ENCODE results near the gene LTBP1.

LTBP1 gene

DNA sequence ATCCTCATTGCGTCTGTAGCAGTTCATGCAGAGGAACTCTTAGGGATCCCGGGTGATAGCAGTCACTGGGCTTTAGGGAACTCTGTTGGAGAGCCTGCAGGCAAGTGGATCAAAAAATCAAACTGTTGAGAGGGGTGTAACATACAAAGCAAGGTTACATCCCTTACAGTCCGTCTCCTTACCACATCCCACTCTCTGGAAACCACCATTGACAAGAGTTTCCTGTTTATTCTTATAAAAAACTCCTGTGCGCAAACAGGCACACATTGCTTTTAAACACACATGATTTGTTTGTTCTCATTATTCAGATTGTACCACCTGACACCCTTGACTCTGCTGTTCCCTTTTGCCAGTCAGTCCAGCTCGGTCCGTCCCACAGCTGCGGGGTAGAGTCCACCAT, 137.7 kb downstream of the LTBP1 start:
- FAIRE-seq = no peak

DNA sequence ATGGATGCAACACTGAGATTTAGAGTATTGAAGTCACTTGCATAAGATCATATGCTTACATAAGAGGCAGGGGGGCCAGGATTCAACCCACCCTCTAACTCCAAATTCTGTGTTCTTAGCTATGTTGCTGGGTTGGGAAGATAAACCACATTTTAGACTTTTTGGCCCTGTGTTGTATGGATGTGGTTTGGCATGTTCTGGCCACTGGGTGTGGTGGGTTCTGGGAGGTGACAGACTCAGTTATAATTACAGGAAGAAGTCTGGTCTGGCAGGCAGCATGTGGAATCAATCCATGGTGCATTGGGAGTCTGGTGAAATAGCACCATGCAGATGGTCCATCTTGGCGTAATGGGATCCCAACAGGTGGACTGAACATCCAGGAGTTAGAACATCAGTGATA, 138.9 kb downstream of the LTBP1 start:
- FAIRE-seq = no peak

DNA sequence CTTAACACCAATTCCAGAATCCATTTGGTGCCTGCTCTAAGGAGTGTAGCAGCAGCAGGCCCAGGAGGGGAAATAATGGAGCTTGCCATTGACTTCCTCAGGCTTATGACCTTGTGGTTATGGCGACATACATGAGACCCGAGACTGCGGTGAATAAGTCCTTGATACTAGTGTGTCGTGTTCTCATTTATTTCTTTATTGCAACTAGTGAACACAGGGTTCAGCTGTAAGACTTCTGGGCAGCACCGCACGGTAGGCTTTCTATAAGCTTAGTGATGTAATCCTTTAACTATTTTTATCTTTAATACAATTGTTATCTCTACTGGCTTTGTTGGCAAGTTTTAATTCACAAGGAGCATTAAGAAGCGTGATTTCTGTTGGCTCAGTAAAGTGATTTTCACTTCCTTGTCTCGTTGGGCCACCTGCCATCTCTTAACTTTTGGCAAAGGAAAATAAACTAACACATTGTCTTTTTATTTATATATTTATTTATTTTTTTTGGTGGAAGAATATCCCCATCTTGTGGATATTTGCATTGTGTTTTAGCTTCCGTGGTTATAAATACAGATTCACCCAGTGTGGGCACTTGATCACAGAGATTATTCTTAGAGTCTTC, 139.8 kb downstream of the LTBP1 start:
- FAIRE-seq = no peak

DNA sequence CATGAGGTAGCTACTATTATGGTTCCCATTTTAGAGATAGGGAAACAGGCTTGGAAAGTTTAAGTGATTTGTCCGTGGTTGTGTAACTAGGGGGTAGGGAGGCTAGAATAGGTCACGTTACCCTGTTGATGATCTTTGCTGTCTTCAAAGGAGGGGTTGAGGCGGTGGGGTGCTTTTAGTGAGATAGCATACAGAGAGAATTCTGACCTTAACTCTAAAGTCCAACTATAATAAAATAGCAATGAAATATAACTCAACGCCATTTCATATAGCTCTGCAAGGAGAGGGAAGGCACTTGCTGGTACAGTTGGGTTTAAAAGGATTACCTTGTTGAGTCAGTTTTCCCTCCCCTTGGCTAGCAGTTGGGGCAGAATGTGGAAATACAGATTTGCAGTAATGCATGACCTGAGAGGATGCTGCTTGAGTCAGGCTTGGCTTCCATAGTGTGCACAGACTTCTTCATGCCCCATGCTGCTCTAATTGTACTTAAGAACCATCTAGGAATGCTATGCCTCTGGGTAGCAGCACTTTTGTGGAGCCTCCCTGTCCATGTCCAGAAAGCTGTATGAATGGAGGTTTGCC, 143.9 kb downstream of the LTBP1 start:
- FAIRE-seq = no peak

DNA sequence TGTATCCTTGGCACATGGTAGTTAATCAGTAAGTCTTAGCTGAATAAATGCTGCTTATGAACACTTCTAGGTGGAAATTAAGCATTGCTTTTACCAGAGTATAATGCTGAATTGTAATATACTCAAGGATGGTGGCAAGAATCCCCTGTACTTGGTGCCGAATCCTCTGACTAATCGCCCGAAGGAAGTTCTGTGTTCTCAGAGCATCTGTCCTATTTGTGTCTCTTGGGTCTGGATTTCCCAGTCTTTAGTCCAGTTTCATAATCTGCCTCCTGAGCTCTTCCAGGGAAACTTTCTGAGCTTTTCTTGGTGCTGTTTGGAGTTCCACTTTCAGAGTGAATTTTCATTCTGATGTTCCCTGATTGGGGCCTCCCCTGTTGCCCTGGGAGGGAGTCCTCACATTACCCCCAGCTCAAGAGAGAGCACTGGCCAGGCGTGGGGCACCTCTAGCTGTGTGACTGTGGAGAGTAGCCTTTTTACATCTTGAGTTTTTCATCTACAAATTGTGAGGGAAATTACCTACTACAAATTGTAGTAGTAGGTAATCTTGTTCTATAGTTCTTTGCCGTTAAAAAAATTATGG, 144.9 kb downstream of the LTBP1 start:
- no peak for FAIRE-seq

DNA sequence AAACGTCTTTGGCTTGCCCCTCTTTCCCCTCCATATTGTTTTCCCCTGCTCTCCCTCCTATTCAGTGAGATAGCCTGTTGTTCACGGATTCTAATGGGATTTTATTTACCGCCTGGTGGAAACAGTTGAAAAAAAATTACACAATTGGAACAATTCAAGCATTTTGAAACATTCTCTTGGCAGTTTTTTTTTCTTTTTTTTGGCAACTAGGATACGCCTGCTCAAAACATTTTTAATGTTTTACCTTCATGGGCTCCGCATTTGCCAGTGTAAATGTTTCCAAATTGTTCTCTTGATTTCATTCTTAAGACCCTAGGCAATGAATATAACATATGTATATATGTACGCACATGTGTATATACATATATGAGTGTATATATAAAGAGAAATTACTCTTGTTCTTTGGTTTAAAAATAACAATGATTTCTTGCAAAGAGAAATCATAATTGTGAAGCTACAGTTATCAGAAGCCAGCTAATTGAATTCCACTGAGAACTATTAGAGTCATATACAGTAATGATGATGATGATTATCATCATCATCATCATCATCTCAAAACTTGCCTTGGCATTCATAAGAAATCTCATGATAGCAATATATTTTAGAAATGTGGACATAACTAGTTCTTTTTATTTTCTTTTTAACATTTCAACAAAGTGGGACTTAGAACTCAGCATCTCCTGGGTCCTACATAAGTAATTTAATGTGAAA, 146.7 kb downstream of the LTBP1 start:
- FAIRE-seq = no peak

DNA sequence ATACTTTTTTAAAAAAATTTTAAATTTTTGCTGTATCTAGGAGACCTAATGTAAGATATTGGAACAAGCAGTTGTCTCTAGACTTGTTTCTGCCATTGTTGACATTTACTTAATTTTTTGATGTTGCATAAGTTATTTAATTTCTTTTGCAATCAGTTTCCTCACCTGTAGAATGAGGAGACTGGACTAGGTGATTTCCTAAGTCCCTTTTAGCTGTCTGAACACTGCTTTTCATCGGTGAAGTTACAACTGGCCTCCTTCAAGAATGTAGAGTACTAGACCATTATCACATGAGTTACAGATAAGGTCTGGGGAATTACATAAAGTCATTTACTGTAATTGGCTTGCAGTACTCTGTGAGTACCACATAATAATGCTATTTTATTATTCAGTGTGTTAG, 147.6 kb downstream of the LTBP1 start:
- no peak for FAIRE-seq

DNA sequence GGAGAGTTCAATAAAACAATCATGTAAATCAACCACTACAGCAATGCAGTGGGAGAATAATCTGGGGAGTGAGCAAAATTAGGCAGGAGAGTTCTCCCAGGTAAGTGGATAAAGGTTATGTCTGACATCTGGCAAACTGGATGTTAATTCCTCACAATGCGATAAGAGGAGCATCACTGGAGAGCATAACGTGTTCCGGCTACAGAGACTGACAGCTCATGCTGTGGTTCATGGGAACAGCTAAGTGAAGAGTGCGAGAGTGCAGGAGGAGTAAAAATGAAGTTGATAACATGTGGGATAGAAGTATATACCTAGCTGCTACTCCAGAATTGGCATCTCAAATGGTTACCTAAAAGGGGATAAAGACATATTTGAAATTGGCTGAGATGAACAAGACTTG, 153.2 kb downstream of the LTBP1 start:
- FAIRE-seq = no peak

DNA sequence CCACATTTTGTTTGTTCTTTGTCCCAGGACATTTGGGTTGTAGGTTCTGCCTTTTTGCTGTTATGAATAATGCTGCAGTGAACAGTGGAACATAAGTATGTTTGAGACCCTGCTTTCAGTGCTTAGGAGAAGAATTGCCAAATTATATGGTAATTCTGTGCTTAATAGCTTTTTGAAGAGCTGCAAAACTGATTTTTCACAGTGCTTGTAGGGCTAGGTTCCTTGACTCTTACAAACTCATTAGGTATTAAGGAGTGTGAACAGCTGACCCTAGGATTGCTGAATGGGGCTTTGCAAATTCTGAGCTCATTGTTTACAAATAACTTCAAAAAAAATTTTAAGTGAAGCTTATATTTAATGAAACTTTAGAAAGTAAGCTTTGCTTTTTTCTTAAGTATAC, 154.2 kb downstream of the LTBP1 start:
- FAIRE-seq = no peak

DNA sequence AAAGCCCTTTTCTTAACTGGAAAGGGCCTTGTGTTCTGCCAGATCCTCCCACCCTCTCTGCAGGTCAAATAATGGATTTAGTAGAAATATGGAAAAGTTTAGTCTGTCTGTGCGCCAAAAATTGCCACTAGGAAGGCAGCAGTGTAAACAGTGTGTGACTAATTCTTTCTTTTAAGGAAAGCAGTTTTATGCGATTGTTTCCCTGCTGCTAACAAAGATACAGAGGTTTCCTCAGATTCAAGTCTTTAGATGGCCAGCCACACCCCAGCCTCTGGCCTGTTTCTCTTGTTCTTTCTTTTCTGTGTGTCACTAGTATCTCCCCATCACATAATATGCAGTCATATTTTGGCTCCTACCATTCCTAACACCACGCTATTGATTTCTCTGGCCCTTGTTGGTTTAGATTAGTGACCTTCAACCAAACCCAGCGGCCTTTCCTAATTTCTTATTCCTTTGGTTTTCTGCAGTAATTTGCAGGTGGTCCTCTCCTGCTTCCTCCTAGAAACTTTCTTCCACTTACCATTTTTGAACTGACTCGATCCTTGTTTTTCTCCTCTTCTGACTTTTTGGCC, 157.4 kb downstream of the LTBP1 start:
- no peak for FAIRE-seq

DNA sequence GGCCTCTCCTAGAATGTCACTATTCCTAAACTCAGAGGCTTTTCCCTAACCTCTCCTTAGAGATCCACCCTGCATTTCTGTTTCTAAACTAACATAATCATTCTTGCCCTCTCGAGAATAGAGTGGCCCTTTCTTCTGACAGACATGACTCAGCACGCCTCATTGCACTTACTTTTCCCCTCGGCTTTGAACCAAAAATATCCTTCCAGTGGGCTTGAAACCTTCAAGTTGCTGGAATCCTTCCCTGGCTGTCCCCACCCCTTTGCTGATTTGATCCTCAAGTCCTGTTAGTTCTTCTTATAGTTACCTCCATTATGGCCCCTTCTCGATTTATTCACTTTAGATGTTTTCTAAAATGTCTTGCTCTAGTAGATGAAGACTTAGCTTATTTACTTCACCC, 158.0 kb downstream of the LTBP1 start:
- FAIRE-seq = no peak

DNA sequence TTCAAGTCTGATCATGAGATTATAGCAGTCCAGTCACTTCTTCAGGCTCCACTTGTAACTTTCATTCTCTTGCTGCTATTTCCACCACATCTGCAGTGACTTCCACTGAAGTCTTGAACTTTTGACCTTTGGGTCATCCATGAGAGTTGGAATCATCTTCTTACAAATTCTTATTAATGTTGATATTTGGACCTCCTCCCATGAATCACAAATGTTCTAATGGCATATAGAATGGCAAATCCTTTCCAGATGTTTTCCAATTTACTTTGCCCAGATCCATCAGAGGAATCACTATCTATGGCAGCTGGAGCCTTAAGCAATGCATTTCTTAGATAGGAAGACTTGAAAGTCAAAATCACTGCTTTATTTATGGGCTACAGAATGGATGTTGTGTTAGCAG, 159.4 kb downstream of the LTBP1 start:
- no peak for FAIRE-seq

DNA sequence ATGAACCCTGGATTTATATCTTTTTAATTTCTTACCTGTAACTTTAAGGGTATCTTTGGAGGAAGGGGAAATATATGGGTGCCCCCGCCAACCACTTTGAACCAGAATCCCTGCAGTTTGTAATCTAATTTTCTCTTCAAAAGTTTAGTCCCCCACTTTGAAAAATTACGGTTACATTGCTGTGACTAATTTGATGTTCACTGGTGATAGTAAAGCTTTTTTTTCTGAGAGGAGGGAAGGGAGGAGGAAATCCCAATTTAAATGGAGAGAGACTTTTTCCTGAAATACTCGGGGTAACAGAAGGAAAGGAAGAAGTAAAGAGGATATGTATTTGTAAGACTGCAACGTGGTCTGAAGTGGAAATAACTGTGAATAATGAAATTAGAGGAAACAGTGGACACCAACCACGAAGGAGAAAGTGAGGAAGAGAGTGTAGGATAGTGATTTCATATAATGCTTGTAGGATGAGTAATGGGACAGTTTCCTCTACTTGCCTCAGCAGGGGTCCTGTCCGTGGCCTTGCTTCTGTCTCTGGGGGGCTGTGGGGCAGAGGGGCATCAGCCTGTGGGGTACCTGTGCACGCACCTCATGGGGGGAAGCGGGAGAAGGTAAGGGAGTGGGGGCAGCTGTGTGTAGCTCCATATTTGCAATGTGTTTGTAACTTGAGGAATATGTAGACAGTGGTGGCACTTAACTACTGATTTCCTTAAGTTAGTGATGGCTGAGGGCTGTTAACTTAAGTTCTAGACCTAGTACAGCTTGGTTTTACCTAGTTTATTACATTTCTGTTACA, 161.1 kb downstream of the LTBP1 start:
- no peak for FAIRE-seq

DNA sequence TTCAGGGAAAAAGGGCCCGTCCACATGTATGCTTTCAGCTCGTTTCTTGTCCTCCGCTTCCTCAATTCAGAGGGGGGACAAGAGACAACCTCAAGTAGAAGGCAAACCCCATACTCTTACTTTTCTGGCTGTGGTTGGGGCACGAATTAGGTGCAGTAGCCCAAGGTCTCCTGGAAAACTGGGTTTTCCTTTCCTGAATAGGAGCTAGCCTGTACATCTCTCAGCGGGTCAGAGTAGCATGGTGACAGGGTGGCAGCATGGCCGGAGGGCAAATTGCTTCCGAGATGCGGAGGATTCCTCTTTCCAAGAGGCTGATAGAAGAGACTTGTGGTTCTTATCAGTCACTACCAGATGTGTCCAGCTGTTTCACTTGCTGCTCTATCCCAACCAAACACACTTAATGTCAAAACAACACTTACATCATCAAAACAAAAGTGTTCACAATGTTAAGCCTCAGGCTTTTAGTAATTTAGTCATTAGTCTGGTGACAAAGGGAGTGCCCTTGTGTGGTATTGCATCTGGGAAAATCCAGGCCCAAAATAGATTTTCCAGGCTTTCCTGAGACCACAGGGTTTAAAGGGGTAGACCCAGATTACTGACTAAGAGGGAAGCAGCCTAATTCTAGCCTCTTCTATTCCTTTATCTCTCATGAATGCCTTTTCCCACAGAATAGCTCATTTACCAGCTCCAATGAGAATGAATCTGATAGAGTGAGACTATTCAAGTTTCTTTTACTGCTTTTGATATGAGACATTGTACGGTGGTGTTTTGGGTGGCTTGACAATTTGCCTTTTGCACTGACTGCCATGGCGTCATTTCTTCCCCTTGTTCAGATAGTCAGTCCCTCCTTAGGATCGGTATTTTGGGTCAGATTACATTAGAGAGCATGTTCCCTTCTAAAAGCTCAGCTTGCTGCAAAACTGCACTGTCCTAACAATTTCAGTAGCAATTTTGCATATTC, 162.0 kb downstream of the LTBP1 start:
- no peak for FAIRE-seq

DNA sequence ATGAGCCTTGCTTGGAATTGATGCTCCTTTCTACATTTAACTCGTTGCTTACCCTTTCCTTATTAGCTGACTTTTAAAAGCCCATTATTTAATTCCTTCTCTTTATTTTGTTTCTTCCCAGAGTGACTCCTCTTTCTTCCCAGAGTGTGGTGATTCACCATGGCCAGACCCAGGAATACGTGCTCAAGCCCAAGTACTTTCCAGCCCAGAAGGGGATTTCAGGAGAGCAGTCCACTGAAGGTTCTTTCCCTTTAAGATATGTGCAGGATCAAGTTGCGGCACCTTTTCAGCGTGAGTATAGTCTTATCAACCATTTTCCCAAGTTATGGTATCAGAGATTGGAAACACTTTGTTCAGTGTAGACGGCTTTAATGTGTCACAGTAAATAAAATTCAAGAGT, 163.7 kb downstream of the LTBP1 start:
- FAIRE-seq = no peak

DNA sequence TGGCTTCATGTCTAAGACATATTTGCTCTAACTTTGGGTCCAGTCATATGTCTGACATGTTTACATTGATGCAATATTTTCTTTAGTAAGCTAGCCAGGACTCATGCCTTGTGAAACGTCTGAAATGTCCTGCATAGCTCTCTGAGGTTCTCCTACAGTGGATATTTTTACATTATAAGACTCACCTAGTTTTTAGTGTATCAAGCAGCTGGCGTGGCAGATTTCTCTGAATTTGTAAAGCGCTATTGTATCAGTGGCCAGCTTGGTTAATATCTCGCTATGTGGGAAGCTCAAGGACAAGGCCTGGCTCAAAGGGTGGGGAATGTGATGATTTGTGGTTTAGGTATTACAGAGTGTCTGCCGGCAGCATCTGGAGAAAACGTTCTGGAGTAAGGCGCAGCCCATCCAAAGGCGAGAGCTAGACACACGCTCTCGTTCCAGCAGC, 164.3 kb downstream of the LTBP1 start:
- no peak for FAIRE-seq

DNA sequence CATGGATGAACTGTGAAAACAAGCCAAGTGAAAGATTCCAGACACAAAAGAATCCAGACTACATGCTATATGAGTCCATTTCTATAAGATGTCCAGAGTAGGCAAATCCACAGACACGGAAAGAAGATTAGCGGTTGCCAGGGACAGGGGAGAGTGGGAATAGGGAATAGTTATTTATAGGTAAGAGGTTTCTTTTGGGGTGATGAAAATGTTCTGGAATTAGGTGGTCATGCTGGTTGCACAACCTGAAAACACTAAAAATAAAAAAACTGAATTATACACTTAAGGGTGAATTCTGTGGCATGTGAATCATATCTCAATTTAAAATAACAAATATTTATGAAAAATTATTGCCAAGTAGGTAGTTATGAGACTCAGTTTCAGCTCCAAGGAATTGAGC, 168.4 kb downstream of the LTBP1 start:
- FAIRE-seq = no peak

DNA sequence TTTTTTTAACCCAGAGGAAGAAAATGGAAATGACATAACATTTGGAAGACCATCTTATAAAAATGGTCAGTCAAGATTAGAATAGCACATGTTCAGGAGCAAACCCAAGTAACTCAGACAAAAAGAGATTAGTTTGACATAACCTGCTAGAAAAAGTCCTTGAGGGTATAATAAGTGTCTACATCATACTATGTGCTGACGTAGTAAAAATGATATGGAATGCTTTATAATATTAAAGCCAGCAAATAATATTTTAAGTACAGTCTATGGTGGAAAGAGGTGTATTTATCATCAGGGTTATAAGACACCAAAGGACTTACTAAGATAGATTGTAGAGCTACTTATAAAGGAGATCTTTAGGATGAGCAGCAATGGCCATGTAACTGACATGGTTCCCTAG, 169.0 kb downstream of the LTBP1 start:
- no peak for FAIRE-seq

DNA sequence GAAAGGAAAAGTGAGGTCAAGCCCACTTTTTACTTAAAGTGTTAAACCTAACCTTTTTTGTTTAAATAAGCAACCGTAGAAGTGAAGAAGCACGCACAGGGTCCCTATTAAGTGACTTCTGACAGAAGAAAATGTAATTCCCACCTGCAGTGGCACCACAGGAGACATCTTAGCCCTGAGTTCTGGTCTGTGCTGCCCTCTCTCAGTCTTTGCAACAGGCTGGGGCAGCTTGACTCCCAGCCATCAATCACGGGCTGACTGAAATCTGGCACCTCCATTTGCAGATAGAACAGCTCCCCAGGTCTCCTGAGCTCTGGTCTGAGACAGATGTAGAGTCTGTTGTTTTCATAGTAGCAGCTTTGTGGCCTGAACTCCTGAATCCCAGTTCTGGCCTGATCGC, 170.0 kb downstream of the LTBP1 start:
- FAIRE-seq = no peak

DNA sequence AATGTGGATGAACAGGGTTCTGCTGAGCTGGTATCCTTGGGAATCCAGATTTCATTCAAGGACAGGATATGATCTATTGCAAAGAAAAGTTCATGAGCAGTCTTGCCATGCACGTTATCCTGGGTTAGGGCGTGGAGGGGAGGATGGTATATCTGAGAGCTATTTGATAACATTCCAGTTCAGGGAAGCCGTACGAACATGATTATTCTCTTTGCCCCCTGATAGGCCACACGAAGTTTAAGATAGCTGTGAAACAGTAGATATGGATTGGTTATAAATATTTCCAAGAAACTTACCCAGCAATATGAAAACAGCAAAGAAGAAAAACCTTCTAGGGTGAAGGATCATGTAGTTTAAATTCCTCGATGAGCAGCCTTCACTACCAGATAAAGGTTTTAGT, 171.9 kb downstream of the LTBP1 start:
- FAIRE-seq = no peak

DNA sequence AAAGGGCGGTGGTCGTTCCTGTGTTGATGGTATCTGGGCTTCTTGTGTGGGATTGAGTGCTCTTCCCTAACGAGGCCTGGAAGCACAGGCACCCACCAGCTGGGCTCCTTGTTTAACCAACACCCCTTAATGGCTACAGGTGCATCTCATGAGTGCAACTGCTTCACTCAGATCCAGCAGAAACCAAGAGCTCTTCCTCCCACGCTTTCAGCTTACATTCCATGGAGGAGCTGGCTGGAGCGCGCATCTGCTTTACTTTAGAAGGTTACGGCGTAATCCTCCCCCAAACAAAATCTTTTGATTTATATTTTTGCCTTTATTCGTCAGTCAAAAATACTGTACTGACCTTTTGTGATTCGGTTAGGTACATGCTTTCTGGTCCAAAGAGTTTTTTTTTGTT, 174.7 kb downstream of the LTBP1 start:
- FAIRE-seq = no peak

DNA sequence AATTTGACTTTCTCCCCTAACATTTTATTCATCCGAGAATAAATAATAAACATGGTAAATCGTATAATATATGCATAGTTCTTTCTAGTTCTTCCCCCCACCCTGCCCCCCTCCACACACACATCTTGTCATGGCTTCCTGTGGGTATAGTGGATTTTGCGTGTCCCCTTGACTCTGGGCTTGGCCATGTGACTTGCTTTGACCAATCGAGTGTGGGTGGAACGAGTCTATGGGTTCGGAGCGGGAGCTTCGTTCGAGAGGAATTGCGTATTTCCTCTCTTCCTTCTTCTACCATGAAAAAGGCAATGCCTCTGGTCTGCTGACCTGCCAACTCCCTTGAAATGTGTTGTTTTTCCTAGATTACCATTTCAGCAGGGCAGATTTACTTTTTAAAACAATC, 175.2 kb downstream of the LTBP1 start:
- no peak for FAIRE-seq

Measured in G401.6 (cell line).